Inferior parietal cortex (tissue), 1 donor: Measurements from ENCODE around the gene NTS.

Source experiments
- DNase-seq: peaks from one replicate; pipeline ENCODE4 v3.0.0-alpha.2; 2016; ENCODE audit errors: extremely low spot score

The NTS gene, protein sequence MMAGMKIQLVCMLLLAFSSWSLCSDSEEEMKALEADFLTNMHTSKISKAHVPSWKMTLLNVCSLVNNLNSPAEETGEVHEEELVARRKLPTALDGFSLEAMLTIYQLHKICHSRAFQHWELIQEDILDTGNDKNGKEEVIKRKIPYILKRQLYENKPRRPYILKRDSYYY

DNA sequence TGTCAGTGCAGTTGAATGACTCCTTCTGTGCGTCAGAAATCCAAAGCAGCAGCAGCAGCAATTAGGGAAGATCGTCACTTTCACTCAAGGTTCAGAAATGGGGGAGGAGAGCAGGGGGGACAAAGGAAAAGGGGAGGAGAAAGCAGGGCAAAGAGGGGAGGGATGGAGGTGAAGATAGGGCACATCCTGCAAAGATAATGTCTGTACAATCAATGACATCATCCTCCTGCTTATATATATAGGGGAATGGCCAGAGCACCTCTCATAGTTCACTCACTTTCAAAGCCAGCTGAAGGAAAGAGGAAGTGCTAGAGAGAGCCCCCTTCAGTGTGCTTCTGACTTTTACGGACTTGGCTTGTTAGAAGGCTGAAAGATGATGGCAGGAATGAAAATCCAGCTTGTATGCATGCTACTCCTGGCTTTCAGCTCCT, at the start of gene NTS:
Gene NTS (plus strand): TSS at position 265 of the 431 bp plus-strand sequence. CDS start 109 bp downstream, at position 374.
- DNase-seq = no peak

DNA sequence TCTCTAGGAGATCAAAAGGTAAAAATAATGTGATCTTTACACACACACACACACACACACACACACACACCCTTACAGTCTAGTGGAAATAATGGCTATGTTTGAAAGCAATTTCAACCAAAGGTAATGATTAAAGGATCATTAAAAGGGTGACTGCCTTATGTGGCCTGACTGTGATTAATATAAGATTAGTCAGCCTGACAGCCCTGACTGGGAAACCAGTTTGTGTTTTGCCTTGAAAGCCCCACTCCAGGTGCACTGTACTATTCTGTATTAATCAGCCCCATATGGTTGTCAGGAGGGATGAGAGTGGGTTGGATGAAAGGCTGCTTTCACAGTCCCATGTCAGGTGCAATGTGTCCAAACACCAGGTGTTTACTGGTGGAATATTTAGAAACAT, 48.3 kb upstream of the NTS start:
- no peak for DNase-seq

DNA sequence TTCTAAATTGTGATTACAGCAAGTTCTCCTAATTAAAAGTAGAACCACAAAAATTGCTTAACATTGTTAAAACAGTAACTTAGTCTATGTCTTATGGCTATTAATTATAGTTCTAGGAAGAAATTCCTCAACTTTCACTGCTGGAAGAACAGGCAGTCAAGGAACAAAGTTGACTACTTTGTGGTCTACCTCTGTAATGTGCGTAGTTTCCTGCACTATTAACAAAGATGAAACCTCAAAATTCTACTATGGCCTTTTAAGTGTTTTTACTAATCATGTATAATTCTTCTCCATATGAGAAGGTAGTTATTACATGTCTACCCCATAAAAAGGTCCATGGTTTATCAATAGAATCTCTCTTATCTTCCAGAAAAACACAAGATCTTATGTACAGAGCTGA, 45.5 kb upstream of the NTS start:
- DNase-seq = no peak

DNA sequence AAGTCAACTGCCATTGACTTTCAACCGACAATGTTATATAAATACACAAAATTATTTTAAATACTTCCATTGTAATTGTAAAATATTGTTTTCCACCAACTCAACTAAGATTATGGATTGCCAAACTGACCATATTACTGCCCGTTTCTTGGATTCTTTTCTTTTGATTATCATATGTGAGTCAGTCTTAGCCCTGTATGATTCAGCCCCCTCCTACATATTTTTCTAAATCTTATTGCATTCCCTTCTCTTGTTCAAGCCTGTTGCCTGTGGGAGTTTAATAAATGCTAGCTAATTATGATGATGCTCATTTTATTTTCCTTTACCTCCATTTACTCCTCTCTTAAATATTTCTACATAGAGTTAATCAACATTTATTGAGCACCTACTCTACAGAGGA, 44.7 kb upstream of the NTS start:
- DNase-seq = no peak

DNA sequence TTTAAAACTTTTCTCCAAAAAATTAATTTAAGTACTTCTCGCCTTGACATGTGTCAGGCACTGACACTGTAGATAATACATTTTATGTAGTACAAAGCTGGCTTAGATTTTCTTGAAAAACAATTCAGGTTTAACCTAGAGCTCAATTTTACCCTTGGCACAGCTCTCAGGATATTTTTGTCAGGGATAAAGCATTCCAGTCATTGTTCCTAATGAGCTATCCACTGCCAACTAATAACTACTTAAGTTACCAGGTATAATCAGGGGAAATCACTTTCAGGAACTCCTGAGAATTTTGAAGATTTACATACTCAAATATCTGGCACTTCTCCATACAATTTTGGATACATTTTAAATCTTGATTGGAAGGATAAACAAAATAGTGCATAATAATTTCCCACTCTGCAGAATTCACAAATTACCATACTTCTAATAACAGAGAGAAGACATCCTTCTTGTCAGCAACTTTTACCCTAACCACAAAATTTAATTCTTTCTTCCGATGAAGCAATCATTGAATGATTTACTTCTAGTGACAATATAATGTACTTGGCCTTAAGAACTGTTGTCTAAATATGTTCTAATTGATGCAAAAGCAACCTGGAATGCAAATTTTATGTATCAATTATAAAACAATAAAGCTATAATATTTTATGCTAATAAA, 42.6 kb upstream of the NTS start:
- no peak for DNase-seq

DNA sequence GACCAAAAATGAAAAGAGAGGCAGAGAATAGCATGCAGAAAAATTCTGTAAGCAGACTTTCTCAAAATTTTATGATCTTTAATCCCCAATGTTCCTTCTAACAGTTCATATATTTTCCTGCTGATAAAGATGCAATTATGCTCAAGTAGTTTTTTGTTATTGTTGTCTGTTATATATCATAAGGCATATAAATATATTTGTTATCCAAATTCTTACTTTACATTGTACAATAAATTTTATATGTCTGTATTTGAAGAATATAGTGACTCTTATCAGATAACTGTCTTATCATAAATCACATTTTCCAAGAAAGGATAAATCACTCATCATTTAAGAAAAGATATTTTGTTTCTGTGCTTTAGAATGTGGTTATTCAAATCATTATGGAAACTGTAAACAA, 40.5 kb upstream of the NTS start:
- DNase-seq = no peak

DNA sequence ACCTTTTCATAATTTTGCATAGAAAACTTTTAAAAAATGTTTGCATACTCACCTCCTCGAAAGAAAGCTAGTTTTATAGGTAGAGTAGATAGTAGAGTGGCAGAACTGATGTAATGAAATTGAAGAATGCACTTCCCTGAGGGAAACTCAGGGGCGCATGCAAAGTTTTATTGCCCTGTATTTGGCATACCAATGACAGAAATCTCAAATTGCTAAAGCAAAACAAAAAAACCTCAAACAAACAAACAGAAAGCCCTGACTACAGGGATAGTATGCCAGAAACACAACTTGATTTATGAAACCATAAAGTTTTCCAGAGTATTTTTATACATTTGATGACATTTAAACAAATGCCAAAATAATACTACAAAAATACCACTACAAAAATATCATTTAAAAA, 39.7 kb upstream of the NTS start:
- no peak for DNase-seq

DNA sequence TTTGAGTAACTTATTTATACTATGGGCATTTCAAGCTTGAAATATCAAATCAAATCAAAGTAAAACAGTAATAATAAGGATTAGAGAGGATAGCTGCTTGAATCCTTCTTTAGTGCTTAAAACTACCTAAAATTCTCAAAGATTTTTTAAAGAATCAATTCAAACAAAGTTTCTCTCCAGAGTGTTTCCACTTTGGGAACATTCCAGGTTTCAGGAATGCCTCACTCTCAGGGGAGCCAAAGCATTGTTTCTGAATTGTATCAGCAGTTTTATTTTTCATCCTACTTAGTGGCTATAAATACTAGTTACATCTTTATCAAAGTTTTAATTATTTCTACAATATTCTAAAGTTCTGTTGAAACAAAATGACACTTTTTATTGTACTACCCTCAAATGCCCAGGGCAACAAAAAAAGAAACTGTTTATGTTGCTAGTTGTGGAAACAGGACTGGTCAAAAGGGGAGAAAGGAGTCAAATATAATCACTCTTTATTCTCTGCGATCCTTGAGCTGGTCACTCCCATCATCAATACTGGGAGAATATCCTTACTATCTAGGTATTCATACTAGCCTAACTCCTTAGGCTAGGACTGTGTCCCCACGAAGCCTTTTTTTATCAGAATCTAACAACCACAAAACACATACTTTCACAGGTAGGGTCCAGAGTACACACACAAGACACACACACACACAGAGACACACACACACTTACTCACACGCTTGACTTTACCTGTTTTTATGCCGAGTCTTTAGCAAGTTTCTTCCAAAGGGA, 38.5 kb upstream of the NTS start:
- DNase-seq = no peak

DNA sequence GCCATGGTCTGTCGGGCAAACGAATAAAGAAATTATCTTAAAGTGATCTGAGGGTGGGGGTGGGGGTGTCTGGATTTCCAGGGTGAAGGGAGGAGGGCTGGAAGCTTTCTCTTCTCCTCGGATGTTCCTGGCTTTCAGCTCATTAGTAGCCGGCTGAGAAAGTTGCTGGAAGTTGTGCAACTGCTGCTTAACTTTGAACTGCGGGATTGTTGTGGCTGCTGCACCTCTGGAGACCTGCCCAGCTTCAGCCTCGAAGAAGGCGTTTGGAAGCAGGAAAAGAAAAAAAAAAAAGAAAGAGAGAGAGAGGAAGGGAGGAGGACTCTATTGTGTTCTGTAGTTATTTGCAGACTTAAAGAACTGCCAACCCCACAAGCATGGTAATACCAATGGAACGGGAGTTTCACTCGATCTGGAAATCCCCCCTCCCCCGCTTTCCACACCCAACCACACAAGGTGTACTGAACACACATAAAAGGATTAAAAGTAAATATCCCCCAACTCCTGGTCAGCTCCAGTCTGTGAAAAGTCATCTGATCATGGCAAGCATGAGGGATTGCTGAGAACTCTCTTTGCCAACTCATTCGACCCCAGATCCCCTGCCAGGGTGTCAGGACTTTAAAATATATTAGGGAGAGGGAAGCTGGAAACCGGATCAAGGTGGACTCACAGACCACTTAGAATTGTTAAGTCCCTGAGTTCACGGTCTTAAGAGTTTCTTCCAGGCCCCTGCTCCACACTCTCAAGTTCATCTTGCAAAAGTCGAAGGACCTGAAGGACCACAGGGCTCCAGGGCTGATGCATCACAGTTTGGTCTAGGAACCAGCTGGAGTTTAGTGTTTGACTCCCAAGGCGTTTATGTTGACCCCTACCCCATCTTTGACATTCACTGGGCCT, 37.7 kb upstream of the NTS start, which contains the start of gene RASSF9:
Gene RASSF9 (minus strand): TSS at position 213 of the 894 bp plus-strand sequence. CDS start 208 bp downstream, at position 5.
- no peak for DNase-seq

DNA sequence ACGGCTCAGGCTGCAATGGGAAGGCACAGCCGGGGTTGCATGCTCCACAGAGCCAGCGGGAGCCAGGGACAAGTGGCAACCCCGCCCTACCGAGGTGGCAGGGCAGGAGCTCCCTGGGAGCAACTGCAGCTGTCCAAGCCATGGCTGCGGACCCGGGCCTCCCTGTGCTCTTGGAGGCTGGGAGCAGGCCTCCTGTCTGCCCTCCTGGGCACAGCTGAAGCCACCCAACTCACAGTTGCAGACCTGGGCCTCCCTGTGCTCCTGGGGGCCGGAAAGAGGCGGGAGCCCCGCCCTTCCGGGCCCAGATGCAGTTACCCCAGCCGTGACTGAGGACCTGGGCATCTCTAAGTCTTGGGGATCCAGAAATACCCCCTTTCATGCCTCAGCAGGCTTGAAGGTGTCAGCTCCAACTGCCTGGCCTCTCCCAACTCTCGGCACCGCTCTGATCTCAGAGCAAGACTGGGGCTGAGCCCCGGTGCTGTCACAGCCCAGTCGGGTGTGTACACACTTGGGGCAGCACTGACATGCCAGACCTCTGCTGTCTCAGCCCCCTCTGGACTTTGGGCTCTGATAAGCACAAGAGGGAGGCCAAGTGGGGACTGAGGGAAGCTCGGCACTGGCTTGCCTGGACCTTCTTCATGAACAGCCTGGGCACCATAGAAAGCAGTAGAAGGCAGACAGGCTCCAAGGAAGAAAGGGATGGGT, 30.3 kb upstream of the NTS start:
- DNase-seq = no peak

DNA sequence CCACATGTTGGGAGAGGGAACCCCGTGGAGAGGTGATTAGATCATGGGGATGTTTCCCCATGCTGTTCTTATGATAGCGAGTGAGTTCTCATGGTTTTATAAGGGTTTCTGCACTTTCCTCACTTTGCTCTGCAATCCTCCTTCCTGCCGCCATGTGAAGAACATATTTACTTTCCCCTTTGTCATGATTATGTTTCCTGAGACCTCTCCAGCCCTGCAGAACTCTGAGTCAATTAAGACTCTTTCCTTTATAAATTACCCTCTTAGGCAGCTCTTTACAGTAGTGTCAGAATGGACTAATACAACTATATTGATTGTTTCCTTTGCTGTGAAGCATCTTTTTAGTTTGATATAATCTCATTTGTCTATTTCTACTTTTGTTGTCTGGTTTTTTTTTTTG, 24.8 kb upstream of the NTS start:
- no peak for DNase-seq

DNA sequence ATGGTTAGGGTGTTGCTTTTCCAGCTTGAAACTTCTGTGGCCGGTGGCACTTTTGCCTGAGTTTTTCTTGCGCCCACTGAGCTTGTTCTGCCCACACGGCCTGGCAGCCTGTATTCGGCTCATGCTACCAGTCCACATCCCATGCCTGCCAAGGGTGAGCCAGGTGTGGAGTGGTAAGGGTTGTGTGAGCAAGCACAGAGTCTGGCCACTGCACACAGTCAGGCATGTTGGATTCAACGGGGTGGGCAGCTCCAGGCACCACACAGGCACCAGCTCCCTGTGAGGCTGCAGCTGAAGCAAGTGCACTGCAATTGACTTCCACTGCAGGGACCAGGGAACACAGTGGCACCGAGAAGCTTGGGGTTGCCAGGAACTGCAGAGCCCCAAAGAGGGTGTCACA, 18.8 kb upstream of the NTS start:
- no peak for DNase-seq

DNA sequence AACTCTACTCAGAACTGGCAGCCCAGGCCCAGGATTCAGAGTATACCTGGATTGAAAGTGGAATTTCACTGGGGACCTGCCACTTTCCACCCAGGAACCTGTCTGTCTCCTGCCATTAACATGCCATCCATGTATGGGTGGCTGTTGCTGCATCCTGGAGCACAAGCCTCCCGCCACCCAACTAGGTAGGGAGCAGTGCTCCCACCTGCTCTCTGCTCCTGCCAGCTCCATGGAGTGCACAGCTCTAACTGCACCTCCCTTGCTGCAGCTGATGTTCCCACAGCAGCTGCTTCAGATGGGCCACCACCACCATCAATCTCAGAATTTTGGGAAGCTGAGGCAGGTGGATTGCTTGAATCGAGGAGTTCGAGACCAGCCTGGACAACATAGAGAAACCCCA, 17.1 kb upstream of the NTS start:
- no peak for DNase-seq

DNA sequence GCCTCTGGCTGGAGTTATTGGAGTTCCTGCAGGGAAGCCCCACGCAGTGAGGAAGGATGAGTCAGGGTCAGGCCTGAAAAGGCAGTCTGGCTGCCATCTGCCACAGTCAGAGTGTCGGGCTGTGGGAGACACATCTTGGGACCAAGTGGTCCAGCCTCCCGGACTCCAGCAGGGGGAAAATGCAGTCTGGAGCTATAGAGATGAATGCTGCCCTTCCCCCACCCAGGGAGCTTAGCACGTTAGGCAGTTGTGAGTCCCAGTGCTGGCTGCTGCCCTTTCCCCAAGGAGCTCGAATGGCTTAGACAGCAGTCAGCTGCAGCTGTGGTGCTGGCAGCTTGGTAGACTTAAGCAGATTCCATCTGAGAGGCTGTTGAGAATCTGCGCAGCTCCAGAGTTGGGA, 8.2 kb upstream of the NTS start:
- no peak for DNase-seq

DNA sequence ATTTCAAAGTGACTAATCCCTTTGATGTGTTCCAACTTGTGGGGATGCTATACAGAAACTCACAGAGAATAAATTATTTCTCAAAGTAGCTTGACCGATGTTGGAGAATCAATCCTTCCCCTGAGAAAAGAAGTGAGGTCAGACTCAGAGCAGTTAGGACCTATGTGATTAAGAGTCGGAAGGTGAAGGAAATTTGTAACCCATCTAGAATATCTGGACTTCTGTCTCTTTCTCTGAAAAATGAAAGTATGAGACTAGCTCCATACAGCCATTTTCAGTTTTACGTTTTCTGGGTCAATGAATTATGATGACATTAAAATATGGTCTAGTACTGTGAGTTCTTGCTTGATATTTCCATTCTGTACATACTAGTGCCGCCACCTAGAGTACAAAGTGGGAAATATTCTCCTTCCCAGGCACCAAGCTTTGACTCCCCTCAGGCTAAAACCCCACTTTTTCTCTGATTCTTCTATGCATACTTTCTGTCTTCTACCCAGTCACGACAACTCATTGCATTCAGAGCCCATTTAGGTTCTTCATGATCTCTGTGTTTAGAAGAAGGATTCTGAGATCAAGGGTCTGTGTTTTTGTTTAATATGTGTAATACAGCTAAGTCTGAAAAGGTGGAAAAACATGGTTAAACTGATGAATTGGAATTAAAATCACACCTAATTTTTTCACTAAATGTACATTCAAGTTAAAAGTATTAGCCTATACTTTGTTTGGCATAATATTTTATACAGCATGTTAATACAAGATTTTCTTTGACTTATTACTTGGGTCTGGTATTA, 6.9 kb upstream of the NTS start:
- peak; percentile 59 for DNase-seq

DNA sequence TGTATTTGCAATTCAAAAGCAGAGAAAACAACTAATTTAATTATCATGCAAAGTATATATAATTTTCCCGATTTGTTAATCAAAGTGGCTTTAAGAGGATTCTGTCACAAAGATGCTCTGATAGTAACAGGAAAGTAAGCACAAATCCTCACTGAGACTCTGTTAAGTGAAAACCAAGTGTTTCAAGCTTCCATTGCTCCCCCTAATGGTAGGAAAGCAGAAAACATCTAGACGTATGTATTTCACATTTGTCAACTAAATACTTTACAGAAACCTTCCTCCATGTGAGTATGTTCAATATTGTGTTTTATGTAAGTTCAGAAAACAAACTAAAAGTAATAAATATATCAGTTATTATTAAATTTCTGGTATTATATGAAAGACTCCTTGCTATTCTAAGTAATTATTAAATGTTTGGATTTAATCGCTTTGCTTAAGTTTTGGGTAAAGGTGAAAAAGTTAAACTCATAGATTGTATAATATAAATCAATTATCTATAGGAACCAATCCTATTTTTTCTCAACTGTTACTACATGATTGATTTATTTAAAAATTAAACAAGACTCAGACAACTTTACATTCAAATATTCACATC, 1.5 kb upstream of the NTS start:
- DNase-seq = peak; percentile 76

DNA sequence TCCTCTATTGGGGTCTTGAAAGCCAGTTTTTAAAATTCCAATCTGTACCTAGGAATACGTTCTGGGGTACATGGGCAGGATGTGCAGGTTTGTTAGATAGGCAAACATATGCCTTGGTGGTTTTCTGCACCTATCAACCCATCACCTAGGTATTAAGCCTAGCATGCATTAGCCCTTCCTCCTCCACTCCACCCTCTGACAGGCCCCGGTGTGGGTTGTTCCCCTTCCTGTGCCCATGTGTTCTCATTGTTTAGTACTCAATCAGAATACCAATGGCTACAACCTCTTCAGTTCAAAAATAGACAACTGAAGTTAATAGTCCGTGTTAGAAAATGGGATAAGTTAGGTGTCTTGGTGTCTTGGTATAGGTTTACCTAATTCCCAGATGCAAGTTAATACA, 3.4 kb downstream of the NTS start:
- no peak for DNase-seq

DNA sequence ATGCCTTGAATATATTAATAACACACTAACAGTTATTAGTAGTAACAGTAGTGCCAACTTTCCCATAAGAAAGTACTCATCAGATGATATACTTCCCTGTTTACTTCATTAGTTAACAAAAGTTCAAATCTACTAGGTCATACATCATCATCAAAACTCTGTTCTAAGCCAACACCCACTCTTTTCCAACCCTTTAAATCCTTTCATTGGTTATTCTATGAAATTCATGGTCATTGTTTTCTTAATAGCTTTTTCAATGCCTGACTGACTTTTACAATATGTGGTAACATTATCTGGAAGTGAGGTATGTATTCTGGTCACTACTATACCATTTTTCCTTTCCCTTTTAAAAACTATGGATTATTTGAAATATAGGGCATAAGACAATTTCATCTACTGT, 9.7 kb downstream of the NTS start:
- no peak for DNase-seq

DNA sequence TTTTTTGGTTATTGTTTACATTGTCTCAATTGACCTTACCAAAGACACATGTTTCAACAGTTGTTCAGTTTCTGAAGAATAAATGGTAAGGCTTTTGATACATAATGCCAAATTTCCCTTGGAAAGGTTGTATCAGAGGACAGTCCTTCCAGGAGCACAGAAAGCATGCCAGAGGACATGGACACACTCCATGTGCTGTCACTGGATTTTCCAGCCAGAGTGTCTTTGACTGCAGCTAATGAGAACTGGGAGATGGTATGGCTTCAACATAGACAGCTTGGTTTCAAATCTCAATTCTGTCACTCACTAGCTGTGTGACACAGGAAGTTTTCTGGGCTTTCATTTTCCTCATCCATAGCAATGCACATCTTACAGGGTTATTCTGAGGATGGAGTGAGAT, 20.6 kb downstream of the NTS start:
- no peak for DNase-seq

DNA sequence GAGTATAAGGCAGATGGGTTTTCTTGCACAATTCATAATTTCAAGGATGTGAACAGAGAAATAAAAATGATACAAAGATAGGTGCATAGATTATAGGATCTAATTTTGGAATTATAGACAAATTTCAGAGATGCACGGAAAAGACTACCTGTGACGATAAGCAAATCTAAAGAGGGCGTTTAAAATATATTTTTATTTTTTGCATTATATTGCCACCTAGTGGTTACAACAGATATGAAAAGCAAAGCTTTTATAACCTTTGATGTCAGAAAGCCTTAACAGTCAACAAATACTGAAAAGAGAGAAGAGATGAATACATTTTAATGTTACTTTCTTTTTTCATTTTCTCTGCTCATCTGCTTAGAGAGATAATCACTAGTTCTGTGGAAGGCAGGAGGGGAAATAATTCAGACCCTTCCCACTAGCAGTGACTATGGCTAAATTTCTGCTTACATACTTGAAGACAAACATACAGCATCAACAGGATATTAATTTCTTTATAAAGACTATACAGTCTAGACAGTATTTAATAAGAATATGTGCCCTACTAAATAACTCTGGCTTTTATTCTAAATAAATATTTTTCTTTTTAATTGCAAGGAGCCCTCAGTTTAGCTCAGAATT, 46.3 kb downstream of the NTS start:
- DNase-seq = peak; percentile 63
